Measurements from ENCODE around the gene PHC3. TPM values are rescaled to one million over a fixed set of nuclear protein-coding genes. Genes with fewer than 3 reads are reported as not detected.

Gene PHC3
- total and polyA plus RNA-seq, 2 of the 13 experiments (the other 11 are each of a cell fraction or from before 2014, with no cell fraction given) = 24.1 to 49.0 TPM

DNA sequence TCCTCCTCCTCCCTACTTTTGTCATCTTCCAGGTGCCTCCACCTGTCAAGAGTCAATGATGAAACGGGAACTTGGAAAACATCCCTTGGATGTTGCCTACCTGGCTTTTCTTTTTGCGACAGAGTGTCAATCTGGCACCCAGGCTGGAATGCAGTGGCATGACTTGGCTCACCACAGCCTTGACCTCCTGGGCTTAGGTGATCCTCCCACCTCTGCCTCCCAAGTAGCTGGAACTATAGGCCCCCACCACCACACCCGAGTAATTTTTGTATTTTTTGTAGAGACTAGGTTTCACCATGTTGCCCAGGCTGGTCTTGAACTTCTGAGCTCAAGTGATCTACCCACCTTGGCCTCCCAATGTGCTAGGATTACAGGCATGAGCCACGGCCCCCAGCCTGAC, 100.9 kb downstream of the PHC3 start (continued):
- TF ChIP-seq ZNF646 (CRISPR knock-in tag; IDR thresholded peaks at IDR 0.05) = no peak
- no peak for TF ChIP-seq RBFOX2 (IDR thresholded peaks at IDR 0.05; ENCODE audit: low read depth, low read length)
- no peak for TF ChIP-seq ZBTB2 (CRISPR knock-in tag; IDR thresholded peaks at IDR 0.05; ENCODE audit: low read depth)
- TF ChIP-seq ZFAT (CRISPR knock-in tag; conservative IDR thresholded peaks at IDR 0.05) = no peak
- TF ChIP-seq ZNF230 (CRISPR knock-in tag; IDR thresholded peaks at IDR 0.05) = no peak
- TF ChIP-seq ZMAT5 (CRISPR knock-in tag; IDR thresholded peaks at IDR 0.05; ENCODE audit: borderline replicate concordance, low read depth) = no peak
- no peak for TF ChIP-seq THRA (CRISPR knock-in tag; IDR thresholded peaks at IDR 0.05; ENCODE audit: borderline replicate concordance)
- TF ChIP-seq, protein P1, sequence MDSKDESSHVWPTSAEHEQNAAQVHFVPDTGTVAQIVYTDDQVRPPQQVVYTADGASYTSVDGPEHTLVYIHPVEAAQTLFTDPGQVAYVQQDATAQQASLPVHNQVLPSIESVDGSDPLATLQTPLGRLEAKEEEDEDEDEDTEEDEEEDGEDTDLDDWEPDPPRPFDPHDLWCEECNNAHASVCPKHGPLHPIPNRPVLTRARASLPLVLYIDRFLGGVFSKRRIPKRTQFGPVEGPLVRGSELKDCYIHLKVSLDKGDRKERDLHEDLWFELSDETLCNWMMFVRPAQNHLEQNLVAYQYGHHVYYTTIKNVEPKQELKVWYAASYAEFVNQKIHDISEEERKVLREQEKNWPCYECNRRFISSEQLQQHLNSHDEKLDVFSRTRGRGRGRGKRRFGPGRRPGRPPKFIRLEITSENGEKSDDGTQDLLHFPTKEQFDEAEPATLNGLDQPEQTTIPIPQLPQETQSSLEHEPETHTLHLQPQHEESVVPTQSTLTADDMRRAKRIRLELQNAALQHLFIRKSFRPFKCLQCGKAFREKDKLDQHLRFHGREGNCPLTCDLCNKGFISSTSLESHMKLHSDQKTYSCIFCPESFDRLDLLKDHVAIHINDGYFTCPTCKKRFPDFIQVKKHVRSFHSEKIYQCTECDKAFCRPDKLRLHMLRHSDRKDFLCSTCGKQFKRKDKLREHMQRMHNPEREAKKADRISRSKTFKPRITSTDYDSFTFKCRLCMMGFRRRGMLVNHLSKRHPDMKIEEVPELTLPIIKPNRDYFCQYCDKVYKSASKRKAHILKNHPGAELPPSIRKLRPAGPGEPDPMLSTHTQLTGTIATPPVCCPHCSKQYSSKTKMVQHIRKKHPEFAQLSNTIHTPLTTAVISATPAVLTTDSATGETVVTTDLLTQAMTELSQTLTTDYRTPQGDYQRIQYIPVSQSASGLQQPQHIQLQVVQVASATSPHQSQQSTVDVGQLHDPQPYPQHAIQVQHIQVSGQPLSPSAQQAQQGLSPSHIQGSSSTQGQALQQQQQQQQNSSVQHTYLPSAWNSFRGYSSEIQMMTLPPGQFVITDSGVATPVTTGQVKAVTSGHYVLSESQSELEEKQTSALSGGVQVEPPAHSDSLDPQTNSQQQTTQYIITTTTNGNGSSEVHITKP (CRISPR knock-in tag; IDR thresholded peaks at IDR 0.05; ENCODE audit: low read depth) = no peak
- TF ChIP-seq JDP2 (CRISPR knock-in tag; IDR thresholded peaks at IDR 0.05; ENCODE audit: borderline replicate concordance) = no peak
- TF ChIP-seq NCOA2 (CRISPR knock-in tag; IDR thresholded peaks at IDR 0.05) = peak; percentile 32; the same call in 1 of the 2 replicates
- TF ChIP-seq MBNL3 (CRISPR knock-in tag; conservative IDR thresholded peaks at IDR 0.05) = no peak
- no peak for TF ChIP-seq TRIM22 (IDR thresholded peaks at IDR 0.05)
- TF ChIP-seq, protein P2, sequence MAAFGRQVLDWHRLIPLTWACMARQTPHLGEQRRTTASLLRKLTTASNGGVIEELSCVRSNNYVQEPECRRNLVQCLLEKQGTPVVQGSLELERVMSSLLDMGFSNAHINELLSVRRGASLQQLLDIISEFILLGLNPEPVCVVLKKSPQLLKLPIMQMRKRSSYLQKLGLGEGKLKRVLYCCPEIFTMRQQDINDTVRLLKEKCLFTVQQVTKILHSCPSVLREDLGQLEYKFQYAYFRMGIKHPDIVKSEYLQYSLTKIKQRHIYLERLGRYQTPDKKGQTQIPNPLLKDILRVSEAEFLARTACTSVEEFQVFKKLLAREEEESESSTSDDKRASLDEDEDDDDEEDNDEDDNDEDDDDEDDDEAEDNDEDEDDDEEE (CRISPR knock-in tag; IDR thresholded peaks at IDR 0.05) = no peak
